ENCODE measurements around the gene CEACAM8.

Gene CEACAM8

GRCh38 chr19:42548552-42548951 is 46.2 kb downstream of the CEACAM8 start:
- no peak overlapping the region for H3K4me3 ChIP-seq (ENCODE audit: low read depth, low read length)
- DNase-seq (ENCODE audit: low read depth): no peak
- TF ChIP-seq POLR2A (IDR thresholded peaks at IDR 0.05; ENCODE audit: extremely low read depth, insufficient read length): no peak
- no peak for TF ChIP-seq CTCF (IDR thresholded peaks at IDR 0.05; ENCODE audit: low read depth, low read length)
- TF ChIP-seq MAX (IDR thresholded peaks at IDR 0.05; ENCODE audit: low read depth, low read length): no peak
- TF ChIP-seq MYC (IDR thresholded peaks at IDR 0.05; ENCODE audit: low read depth, low read length): no peak

- H3K4me3 ChIP-seq (ENCODE audit: low read depth, low read length): no peak overlapping the region
- TF ChIP-seq POLR2A (IDR thresholded peaks at IDR 0.05; ENCODE audit: extremely low read depth, insufficient read length): no peak
- no peak for TF ChIP-seq MYC (IDR thresholded peaks at IDR 0.05; ENCODE audit: low read depth, low read length)
- no peak for TF ChIP-seq CTCF (IDR thresholded peaks at IDR 0.05; ENCODE audit: low read depth, low read length)
- no peak for TF ChIP-seq MAX (IDR thresholded peaks at IDR 0.05; ENCODE audit: low read depth, low read length)
- no peak for DNase-seq (ENCODE audit: low read depth)
These were observed 46.8 kb downstream of the CEACAM8 start for GRCh38 chr19:42547929-42548328.

DNA sequence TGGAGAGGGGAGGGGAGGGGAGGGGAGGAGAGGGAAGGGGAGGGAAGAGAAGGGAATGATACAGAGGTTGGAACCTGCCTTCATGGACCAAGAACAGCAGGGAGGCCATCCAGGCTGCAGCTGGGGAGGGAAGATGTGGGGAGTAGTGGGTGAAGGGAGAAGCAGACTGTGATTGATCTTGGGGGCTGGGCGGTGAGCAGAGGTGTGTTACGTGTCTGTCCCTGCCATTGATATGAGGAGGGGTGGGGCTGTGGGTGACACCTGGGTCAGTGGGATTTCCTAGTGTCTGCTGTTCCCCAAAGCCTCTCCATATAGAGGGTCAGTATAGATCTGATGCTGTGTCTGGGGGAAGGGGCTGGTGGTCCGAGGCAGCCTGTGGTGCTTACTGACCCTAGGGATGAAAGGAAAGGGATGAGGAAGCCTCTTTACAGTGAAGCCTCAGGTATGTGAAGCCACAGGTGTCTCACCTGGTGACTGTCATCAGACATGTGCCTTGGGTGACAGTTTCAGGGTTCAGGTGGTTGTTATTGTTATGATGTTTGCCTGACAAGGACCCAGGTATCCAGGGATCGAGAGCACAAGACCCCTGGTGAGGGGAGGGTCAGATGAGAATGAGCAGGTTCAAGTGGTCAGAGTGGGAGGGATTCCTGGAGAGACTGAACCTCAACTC is 47.8 kb downstream of the CEACAM8 start:
- no peak overlapping the region for H3K4me3 ChIP-seq (ENCODE audit: low read depth, low read length)
- DNase-seq (ENCODE audit: low read depth): no peak
- TF ChIP-seq POLR2A (IDR thresholded peaks at IDR 0.05; ENCODE audit: extremely low read depth, insufficient read length): no peak
- no peak for TF ChIP-seq MAX (IDR thresholded peaks at IDR 0.05; ENCODE audit: low read depth, low read length)
- TF ChIP-seq CTCF (IDR thresholded peaks at IDR 0.05; ENCODE audit: low read depth, low read length): no peak
- no peak for TF ChIP-seq MYC (IDR thresholded peaks at IDR 0.05; ENCODE audit: low read depth, low read length)

DNA sequence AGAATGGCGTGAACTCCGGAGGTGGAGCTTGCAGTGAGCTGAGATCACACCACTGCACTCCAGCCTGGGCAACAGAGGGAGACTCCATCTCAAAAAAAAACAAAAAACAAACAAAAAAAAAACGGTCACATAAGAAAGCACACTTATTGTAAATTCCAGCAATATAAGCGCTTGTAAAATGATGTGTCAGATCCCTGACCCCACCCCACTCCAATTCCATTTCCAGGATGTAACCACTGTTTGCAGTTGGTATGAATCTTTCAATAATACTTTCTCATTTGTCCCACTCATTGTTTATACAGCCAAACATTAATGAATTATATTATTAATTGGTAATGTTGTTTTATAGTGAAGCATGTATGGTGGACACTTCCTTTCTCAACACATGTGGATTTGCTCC is 50.6 kb downstream of the CEACAM8 start:
- TF ChIP-seq POLR2A (IDR thresholded peaks at IDR 0.05; ENCODE audit: extremely low read depth, insufficient read length): no peak
- no peak for TF ChIP-seq MYC (IDR thresholded peaks at IDR 0.05; ENCODE audit: low read depth, low read length)
- no peak for TF ChIP-seq CTCF (IDR thresholded peaks at IDR 0.05; ENCODE audit: low read depth, low read length)
- no peak for TF ChIP-seq MAX (IDR thresholded peaks at IDR 0.05; ENCODE audit: low read depth, low read length)
- no peak for DNase-seq (ENCODE audit: low read depth)
- no peak overlapping the region for H3K4me3 ChIP-seq (ENCODE audit: low read depth, low read length)

DNA sequence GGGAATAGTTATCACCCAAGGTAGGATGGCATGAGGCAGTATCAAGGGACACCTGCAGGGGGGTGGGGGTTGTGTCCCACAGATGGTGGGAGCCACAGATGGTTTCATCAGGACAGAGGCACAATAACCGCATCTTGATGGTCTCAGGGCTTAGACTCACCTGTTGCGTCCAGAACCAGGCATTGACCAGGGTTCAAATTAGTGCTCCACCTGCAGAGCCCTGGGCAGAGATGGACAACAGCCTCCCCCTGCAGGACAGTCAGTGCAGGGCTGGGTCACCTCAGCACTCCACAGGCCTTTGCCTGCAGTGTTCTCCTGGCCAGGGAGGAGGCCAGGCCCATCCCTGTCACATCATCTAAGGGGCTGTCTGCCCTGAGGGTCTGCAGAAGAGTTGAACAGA is 51.9 kb downstream of the CEACAM8 start:
- DNase-seq (ENCODE audit: low read depth): no peak
- no peak overlapping the region for H3K4me3 ChIP-seq (ENCODE audit: low read depth, low read length)
- TF ChIP-seq POLR2A (IDR thresholded peaks at IDR 0.05; ENCODE audit: extremely low read depth, insufficient read length) (no peak), CTCF (IDR thresholded peaks at IDR 0.05; ENCODE audit: low read depth, low read length) (no peak), MYC (IDR thresholded peaks at IDR 0.05; ENCODE audit: low read depth, low read length) (no peak), MAX (IDR thresholded peaks at IDR 0.05; ENCODE audit: low read depth, low read length) (no peak)
